ENCODE data around the gene ELMO2. TPM values are rescaled to one million over a fixed set of nuclear protein-coding genes. Genes with fewer than 3 reads are reported as not detected.
A peak's percentile ranks its signal among the peaks of the same experiment; 100 is the strongest.

The ELMO2 gene
- total and polyA plus RNA-seq, 2 of the 4 experiments (the other 2 are of a cell fraction) = 29.2 to 52.7 TPM

- Histone ChIP-seq H3K14ac (replicated peaks; ENCODE audit: low read depth, low read length) (peak overlapping the region; percentile 86), H3K4ac (ENCODE audit: low read depth, low read length) (peak overlapping the region; percentile 92), H3K79me1 (ENCODE audit: low read depth in 1 of 2, low read length in 2 of 2) (peaks cover 26 to 54% of the 10 kb centered on the region in 2 experiments), H3K36me3 (ENCODE audit: control insufficient read depth, insufficient read depth, low read length) (peaks cover 39% of the 10 kb centered on the region), H2BK15ac (ENCODE audit: low read depth, low read length) (no peak overlapping the region), H3K4me1 (ENCODE audit: control insufficient read depth, insufficient read depth, low read length) (peaks cover 2% of the 10 kb centered on the region; the same call in 1 of the 2 replicates), H3K23ac (ENCODE audit: low read depth, low read length) (peak overlapping the region; percentile 79; the same call in 1 of the 2 replicates), H2AFZ (replicated peaks; ENCODE audit: low read length, poor library complexity) (peak overlapping the region; percentile 96), H2AK5ac (ENCODE audit: low read depth, low read length) (peak overlapping the region; percentile 31), H4K5ac (ENCODE audit: low read depth, low read length) (peak overlapping the region; percentile 82), H2BK20ac (ENCODE audit: low read depth, low read length) (0 out of 2 replicates have a peak overlapping the region, but pooled peaks have one; percentile 33), H2BK5ac (ENCODE audit: low read depth, low read length, poor library complexity, severe bottlenecking) (peak overlapping the region; percentile 85), H2BK120ac (ENCODE audit: low read depth, low read length) (peak overlapping the region; percentile 72), H3K9me1 (ENCODE audit: insufficient read depth, low read length) (peaks cover 23% of the 10 kb centered on the region), H3K27ac (ENCODE audit: insufficient read depth, low read length) (peak overlapping the region; percentile 86), H3K4me2 (ENCODE audit: low read depth, low read length) (peak overlapping the region; percentile 99), H3K27me3 (ENCODE audit: control insufficient read depth, insufficient read depth, low read length) (no peaks in the 10 kb centered on the region), H3K4me3 (ENCODE audit: insufficient read depth, low read depth, low read length) (peak overlapping the region; percentile 96), H3K9me3 (ENCODE audit: control insufficient read depth, insufficient read depth, low read length) (no peaks in the 10 kb centered on the region), H3K18ac (ENCODE audit: low read depth, low read length) (peak overlapping the region; percentile 48), H2AK9ac (replicated peaks; ENCODE audit: low read depth, low read length, poor library complexity) (peak overlapping the region; percentile 99), H3K9ac (ENCODE audit: low read depth, low read length) (peak overlapping the region; percentile 85), H4K91ac (ENCODE audit: insufficient read depth, low read depth, low read length) (peak overlapping the region; percentile 73), H4K8ac (ENCODE audit: low read depth in 2 of 2, low read length in 2 of 2) (peak overlapping the region; percentile 17 to 96), H3K56ac (ENCODE audit: extremely low read depth, insufficient read depth, low read length) (peak overlapping the region; percentile 53; the same call in 1 of the 2 replicates), H4K20me1 (ENCODE audit: insufficient read depth, low read length) (peaks cover 31% of the 10 kb centered on the region; the same call in 1 of the 2 replicates)
- TF ChIP-seq BHLHE40 (IDR thresholded peaks at IDR 0.05; ENCODE audit: low read depth, low read length) = peak; percentile 79
- TF ChIP-seq NFE2L2 (IDR thresholded peaks at IDR 0.05; ENCODE audit: low read depth, low read length) = no peak
- TF ChIP-seq MAZ (IDR thresholded peaks at IDR 0.05; ENCODE audit: borderline replicate concordance, low read depth, low read length) = peak; percentile 60
- no peak for TF ChIP-seq RCOR1 (IDR thresholded peaks at IDR 0.05; ENCODE audit: insufficient replicate concordance, low read length)
- TF ChIP-seq, protein P1, sequence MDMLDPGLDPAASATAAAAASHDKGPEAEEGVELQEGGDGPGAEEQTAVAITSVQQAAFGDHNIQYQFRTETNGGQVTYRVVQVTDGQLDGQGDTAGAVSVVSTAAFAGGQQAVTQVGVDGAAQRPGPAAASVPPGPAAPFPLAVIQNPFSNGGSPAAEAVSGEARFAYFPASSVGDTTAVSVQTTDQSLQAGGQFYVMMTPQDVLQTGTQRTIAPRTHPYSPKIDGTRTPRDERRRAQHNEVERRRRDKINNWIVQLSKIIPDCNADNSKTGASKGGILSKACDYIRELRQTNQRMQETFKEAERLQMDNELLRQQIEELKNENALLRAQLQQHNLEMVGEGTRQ (IDR thresholded peaks at IDR 0.05; ENCODE audit: low read depth, low read length) = peak; percentile 89
- TF ChIP-seq MXI1 (IDR thresholded peaks at IDR 0.05; ENCODE audit: borderline replicate concordance, low read depth, low read length) = peak; percentile 96
- TF ChIP-seq POLR2A (IDR thresholded peaks at IDR 0.05; ENCODE audit: low read depth, low read length) = peak; percentile 94
- TF ChIP-seq CHD1 (IDR thresholded peaks at IDR 0.05; ENCODE audit: low read depth, low read length) = peak; percentile 89
- dilution Hi-C loops (cut with HindIII; ENCODE audit: low sequenced_read_pairs, unreplicated experiment) = no loop called here
- ATAC-seq (ENCODE audit: low read depth) (peak; percentile 96), DNase-seq (peak; percentile 91)
- 0% methylated on average over 20 of the region's 64 CpGs; no CpG with 5 or more reads in 1 of the 2 experiments for WGBS, 2 experiments (ENCODE audit: extremely low coverage in 2 of 2, insufficient read length in 1 of 2)
- no TSS peak for BruUV-seq (replicated peaks)
- in situ Hi-C loops (cut with MboI; ENCODE audit: low sequenced_read_pairs) = no loop called here
- ChIA-PET CTCF (interaction anchor here (1.1 kb wide), 1 partner anchor 15 kb away, joined by 3 read pairs; no protein-coding TSS in a partner anchor), POLR2A (ENCODE audit: unreplicated experiment) (interaction anchor here (0.6 to 1.5 kb wide), 6 partner anchors 15 to 906 kb away, joined by 3 to 13 read pairs (median 3); partner anchors contain the start of gene ELMO2)
- intact Hi-C loops (cut with micrococcal nuclease) = loop anchor here (2.0 kb wide), 1 partner anchor 43 kb away; the partner anchor contains the start of gene ELMO2
These were observed 42.3 kb downstream of the ELMO2 start for GRCh38 chr20:46363874-46364669.
